Liver (tissue), 3 donors: ENCODE data around the gene WNK2.

ENCODE experiments used
- EGR1 ChIP-seq, 2 donors: IDR thresholded peaks; 2 replicates each; pipeline ENCODE4 v1.6.1; 2016 to 2018; ENCODE audit warnings: antibody characterized with exemption in 2 of 2, low read depth in 2 of 2
- FOXA1 ChIP-seq: IDR thresholded peaks from 2 replicates; pipeline ENCODE4 v1.6.1; 2016; ENCODE audit warnings: antibody characterized with exemption
- RAD21 ChIP-seq, 2 donors: IDR thresholded peaks; 2 replicates each; pipeline ENCODE4 v1.6.1; 2016; ENCODE audit warnings: antibody characterized with exemption in 2 of 2, mild to moderate bottlenecking in 2 of 2
- YY1 ChIP-seq: IDR thresholded peaks from 2 replicates; pipeline ENCODE4 v1.6.1; 2016; ENCODE audit warnings: antibody characterized with exemption, mild to moderate bottlenecking
- TF ChIP-seq, protein P1 (sequence below): fragments of 150-350 bp; IDR thresholded peaks from 2 replicates; pipeline ENCODE4 v1.5.1; 2017; ENCODE audit warnings: improper control_type of control experiment, low read depth, low read length; ENCODE audit not compliant: missing input control
- donor health status: healthy.
- donor health status: healthy.

DNA sequence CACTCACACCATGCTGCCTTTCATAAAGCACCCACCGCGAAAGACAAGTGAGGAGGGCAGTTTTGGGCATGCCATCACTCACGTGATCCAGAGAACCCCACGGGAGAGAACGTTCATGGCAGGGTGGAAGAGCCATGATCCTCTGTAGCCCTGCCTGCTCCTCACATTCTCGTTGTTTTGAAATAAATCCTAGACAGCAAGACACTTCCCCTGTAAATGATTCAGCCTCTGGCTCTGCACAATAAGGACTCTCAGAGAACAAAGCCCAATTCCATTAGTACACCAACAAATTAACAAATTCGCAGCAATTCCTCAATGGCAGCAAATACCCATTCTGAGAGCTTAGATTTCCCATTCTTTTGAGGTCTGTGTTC, 71.5 kb downstream of the WNK2 start:
- no peak for TF ChIP-seq YY1
- no peak for TF ChIP-seq EGR1 (IDR thresholded peaks at IDR 0.05; ENCODE audit: low read depth in 2 of 2)
- TF ChIP-seq, protein P1, sequence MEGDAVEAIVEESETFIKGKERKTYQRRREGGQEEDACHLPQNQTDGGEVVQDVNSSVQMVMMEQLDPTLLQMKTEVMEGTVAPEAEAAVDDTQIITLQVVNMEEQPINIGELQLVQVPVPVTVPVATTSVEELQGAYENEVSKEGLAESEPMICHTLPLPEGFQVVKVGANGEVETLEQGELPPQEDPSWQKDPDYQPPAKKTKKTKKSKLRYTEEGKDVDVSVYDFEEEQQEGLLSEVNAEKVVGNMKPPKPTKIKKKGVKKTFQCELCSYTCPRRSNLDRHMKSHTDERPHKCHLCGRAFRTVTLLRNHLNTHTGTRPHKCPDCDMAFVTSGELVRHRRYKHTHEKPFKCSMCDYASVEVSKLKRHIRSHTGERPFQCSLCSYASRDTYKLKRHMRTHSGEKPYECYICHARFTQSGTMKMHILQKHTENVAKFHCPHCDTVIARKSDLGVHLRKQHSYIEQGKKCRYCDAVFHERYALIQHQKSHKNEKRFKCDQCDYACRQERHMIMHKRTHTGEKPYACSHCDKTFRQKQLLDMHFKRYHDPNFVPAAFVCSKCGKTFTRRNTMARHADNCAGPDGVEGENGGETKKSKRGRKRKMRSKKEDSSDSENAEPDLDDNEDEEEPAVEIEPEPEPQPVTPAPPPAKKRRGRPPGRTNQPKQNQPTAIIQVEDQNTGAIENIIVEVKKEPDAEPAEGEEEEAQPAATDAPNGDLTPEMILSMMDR = no peak
- TF ChIP-seq RAD21 (IDR thresholded peaks at IDR 0.05) = no peak
- no peak for TF ChIP-seq FOXA1
